Pancreas (tissue), 10 donors: ENCODE data around the gene MNX1. TPM values are rescaled to one million over a fixed set of nuclear protein-coding genes. Genes with fewer than 3 reads are reported as not detected.

Experiments used
- ATAC-seq, 4 donors: fragments of 200-7000 bp; cut with Tn5 transposase; one replicate each; pipeline versions ENCODE4 v1.8.0 to v1.9.1; 2020; ENCODE audit warnings: mild to moderate bottlenecking in 4 of 4, moderate library complexity in 4 of 4
- DNase-seq, 6 donors: peaks; one replicate each; pipeline ENCODE4 v3.0.0-alpha.2; 2020
- FAIRE-seq: peaks from 2 replicates; lab custom pipeline; 2012; peaks lifted over from hg19 to GRCh38; lab: Jason Lieb, UNC
- H3K27ac ChIP-seq, 4 donors: fragments of 200-600 bp; sonication (generic); 1 replicate in 3 of 4; 2 replicates in 1 of 4; pipeline versions ENCODE4 v1.5.0 to v1.8.0; 2020
- H3K27me3 ChIP-seq, 4 donors: fragments of 200-600 bp; one replicate each; pipeline ENCODE4 v1.8.0; 2021
- H3K36me3 ChIP-seq, 3 donors: fragments of 200-600 bp; sonication (generic) in 1 of 3; one replicate each; pipeline versions ENCODE4 v1.5.0 to v1.8.0; 2020 to 2021
- H3K4me1 ChIP-seq, 3 donors: fragments of 200-600 bp; one replicate each; pipeline ENCODE4 v1.8.0; 2021
- H3K4me3 ChIP-seq, 4 donors: fragments of 200-600 bp; sonication (generic) in 2 of 4; one replicate each; pipeline versions ENCODE4 v1.5.0 to v1.8.0; 2020 to 2021
- H3K9me3 ChIP-seq, 4 donors: fragments of 200-600 bp; one replicate each; pipeline ENCODE4 v1.8.0; 2021
- CTCF ChIP-seq, 4 donors: fragments of 200-600 bp; sonication (generic) in 3 of 4; IDR thresholded peaks; one replicate each; pipeline versions ENCODE4 v1.5.0 to v1.8.0; 2021; ENCODE audit warnings: antibody characterized with exemption in 4 of 4
- WGBS, 2 donors: extraction: QIAGEN DNeasy Blood & Tissue Kit; methylation state at CpG; one replicate each; pipeline ENCODE4 v1.1.7; 2013; 5-methylcytosine and 5-hydroxymethylcytosine counted together
- intact Hi-C, 3 donors: fragments of 100-400 bp; cut with DNase I; formaldehyde crosslinking; loops; one replicate each; pipeline versions ENCODE4 v1.11.1 to v1.14.2; 2022
- polyA plus RNA-seq, 2 donors: library from polyadenylated mRNA; stranded (reverse); fragments of 200-250 nt; gene quantifications; one replicate each; pipeline ENCODE4 v1.2.3, GENCODE V29; 2013
- total RNA-seq, 6 donors: library from RNA; stranded (reverse); fragmentation: NEBNext Ultra II Directional in 4 of 6; extraction: Animal tissue kit (Norgen Biotek cat#: 25700) in 4 of 6; gene quantifications; one replicate each; pipeline versions ENCODE4 v1.2.1 to v1.2.4, GENCODE V29; 2021 to 2023
- donor health status: healthy with polysubstance abuse.
- donor health status: DM: no; HTN: no; CAD: no; lungs with moderate emphysema.
- donor health status: DM: no; HTN: no; CAD: no.
- donor health status: control.
- donor health status: control.
- donor health status: Bipolar disorder and iron deficiency.
- donor health status: DM: yes; HTN: yes; CAD: no.
- donor health status: DM: no; HTN: no; CAD: no.
- donor health status: DM: no; HTN: no; CAD: no.
- donor health status: DM: yes; HTN: yes; CAD: no.

MNX1 gene
- total and polyA plus RNA-seq, 8 donors: 15.6 to 47.3 (median 21.9) TPM

GRCh38 chr7:157022681-157023588 lies 12.5 kb upstream of the MNX1 start:
- no peaks in the 10 kb centered on the region for H3K9me3 ChIP-seq
- ATAC-seq (peak in 3 of 4 donors; percentile 45 to 71 (median 66)), FAIRE-seq (no peak), DNase-seq (peak in 1 of 6 donors; percentile 27)
- H3K4me3 ChIP-seq: no peak overlapping the region
- H3K27ac ChIP-seq: no peak overlapping the region
- H3K36me3 ChIP-seq: no peaks in the 10 kb centered on the region
- no peaks in the 10 kb centered on the region for H3K4me1 ChIP-seq
- whole genome bisulfite sequencing, 2 donors: 35 to 36% methylated on average over 19 of the region's 19 CpGs
- intact Hi-C loops: no loop called here
- H3K27me3 ChIP-seq: peaks cover 0 to 13% (median 0%) of the 10 kb centered on the region in 4 donors
- TF ChIP-seq CTCF (IDR thresholded peaks at IDR 0.05): no peak

- Histone ChIP-seq H3K36me3 (no peaks in the 10 kb centered on the region), H3K9me3 (no peaks in the 10 kb centered on the region), H3K27ac (no peak overlapping the region), H3K4me3 (no peak overlapping the region), H3K27me3 (peaks cover 0 to 13% (median 0%) of the 10 kb centered on the region in 4 donors), H3K4me1 (no peaks in the 10 kb centered on the region)
- ATAC-seq: no peak
- no peak for TF ChIP-seq CTCF (IDR thresholded peaks at IDR 0.05)
- WGBS, 2 donors: 67 to 75% methylated on average over 30 of the region's 30 CpGs
- no peak for FAIRE-seq
- DNase-seq: peak in 1 of 6 donors; percentile 4
- intact Hi-C loops: no loop called here
These were observed 11.6 kb upstream of the MNX1 start for GRCh38 chr7:157021871-157022680.

- no peak for FAIRE-seq
- intact Hi-C loops: no loop called here
- TF ChIP-seq CTCF (IDR thresholded peaks at IDR 0.05): no peak
- Histone ChIP-seq H3K4me1 (no peaks in the 10 kb centered on the region), H3K36me3 (no peaks in the 10 kb centered on the region), H3K9me3 (no peaks in the 10 kb centered on the region), H3K27me3 (peaks cover 0 to 13% (median 0%) of the 10 kb centered on the region in 4 donors), H3K27ac (no peak overlapping the region), H3K4me3 (peak overlapping the region in 1 of 4 donors; percentile 22)
- no peak for DNase-seq
- peak in 1 of 4 donors; percentile 25 for ATAC-seq
- 25% methylated on average over 43 to 84 of the region's 84 CpGs for WGBS, 2 donors
These were observed 10.8 kb upstream of the MNX1 start for GRCh38 chr7:157021071-157021870.

- WGBS, 2 donors: 62 to 70% methylated on average over 37 to 38 of the region's 38 CpGs
- no peak for TF ChIP-seq CTCF (IDR thresholded peaks at IDR 0.05)
- Histone ChIP-seq H3K27me3 (peaks cover 0 to 13% (median 0%) of the 10 kb centered on the region in 4 donors), H3K36me3 (no peaks in the 10 kb centered on the region), H3K4me3 (peak overlapping the region in 1 of 4 donors; percentile 22), H3K9me3 (no peaks in the 10 kb centered on the region), H3K4me1 (no peaks in the 10 kb centered on the region), H3K27ac (no peak overlapping the region)
- FAIRE-seq: no peak
- ATAC-seq: no peak
- peak in 1 of 6 donors; percentile 69 for DNase-seq
- intact Hi-C loops: no loop called here
These were observed 10.1 kb upstream of the MNX1 start for GRCh38 chr7:157020514-157021070.
